ENCODE measurements around the gene TMEM176A.
"Not testable (repeated sequence)": the region's sequence is repeated elsewhere in the genome, so short reads cannot be mapped to it uniquely, and the experiment has no call there.

The TMEM176A gene

GRCh38 chr7:150800581-150801241, at the start of gene TMEM176A:
Gene TMEM176A (plus strand): TSS chr7:150800769. CDS start chr7:150801551, 782 bp downstream.
- TF ChIP-seq ZNF274 (IDR thresholded peaks at IDR 0.05; ENCODE audit: low read depth, low read length) = no peak
- H3K4me3 ChIP-seq (ENCODE audit: low read length) = no peak within 1 kb of the TSS

- TF ChIP-seq ZNF274 (IDR thresholded peaks at IDR 0.05; ENCODE audit: low read depth, low read length) = no peak
- H3K4me3 ChIP-seq (ENCODE audit: low read length) = no peak overlapping the region
Observed at GRCh38 chr7:150751702-150752101, 48.9 kb upstream of the TMEM176A start.

- no peak overlapping the region for H3K4me3 ChIP-seq (ENCODE audit: low read length)
- TF ChIP-seq ZNF274 (IDR thresholded peaks at IDR 0.05; ENCODE audit: low read depth, low read length) = no peak
Observed at GRCh38 chr7:150753239-150753638, 47.3 kb upstream of the TMEM176A start.

- H3K4me3 ChIP-seq (ENCODE audit: low read length) = no peak overlapping the region
- no peak for TF ChIP-seq ZNF274 (IDR thresholded peaks at IDR 0.05; ENCODE audit: low read depth, low read length)
Observed at GRCh38 chr7:150753826-150754603, 46.6 kb upstream of the TMEM176A start.

- H3K4me3 ChIP-seq (ENCODE audit: low read length) = no peak overlapping the region
- TF ChIP-seq ZNF274 (IDR thresholded peaks at IDR 0.05; ENCODE audit: low read depth, low read length) = no peak
Observed at GRCh38 chr7:150754951-150755350, 45.6 kb upstream of the TMEM176A start.

GRCh38 chr7:150755473-150756099, 45.0 kb upstream of the TMEM176A start:
- H3K4me3 ChIP-seq (ENCODE audit: low read length) = no peak overlapping the region

GRCh38 chr7:150756166-150756565, 44.4 kb upstream of the TMEM176A start:
- H3K4me3 ChIP-seq (ENCODE audit: low read length) = no peak overlapping the region
- no peak for TF ChIP-seq ZNF274 (IDR thresholded peaks at IDR 0.05; ENCODE audit: low read depth, low read length)

More at GRCh38 chr7:150755473-150756099, 45.0 kb upstream of the TMEM176A start:
- no peak for TF ChIP-seq ZNF274 (IDR thresholded peaks at IDR 0.05; ENCODE audit: low read depth, low read length)

- H3K4me3 ChIP-seq (ENCODE audit: low read length) = no peak overlapping the region
- TF ChIP-seq ZNF274 (IDR thresholded peaks at IDR 0.05; ENCODE audit: low read depth, low read length) = no peak
Observed at GRCh38 chr7:150756858-150757257, 43.7 kb upstream of the TMEM176A start.

- H3K4me3 ChIP-seq (ENCODE audit: low read length) = no peak overlapping the region
- no peak for TF ChIP-seq ZNF274 (IDR thresholded peaks at IDR 0.05; ENCODE audit: low read depth, low read length)
Observed at GRCh38 chr7:150759479-150759878, 41.1 kb upstream of the TMEM176A start.

- no peak for TF ChIP-seq ZNF274 (IDR thresholded peaks at IDR 0.05; ENCODE audit: low read depth, low read length)
- H3K4me3 ChIP-seq (ENCODE audit: low read length) = no peak overlapping the region
Observed at GRCh38 chr7:150766334-150766709, 34.2 kb upstream of the TMEM176A start.

GRCh38 chr7:150769768-150770167, 30.8 kb upstream of the TMEM176A start:
- no peak for TF ChIP-seq ZNF274 (IDR thresholded peaks at IDR 0.05; ENCODE audit: low read depth, low read length)
- H3K4me3 ChIP-seq (ENCODE audit: low read length) = no peak overlapping the region

GRCh38 chr7:150774131-150774530, 26.4 kb upstream of the TMEM176A start:
- H3K4me3 ChIP-seq (ENCODE audit: low read length) = not testable (repeated sequence)

GRCh38 chr7:150778014-150778737, 22.4 kb upstream of the TMEM176A start:
- H3K4me3 ChIP-seq (ENCODE audit: low read length) = no peak overlapping the region
- TF ChIP-seq ZNF274 (IDR thresholded peaks at IDR 0.05; ENCODE audit: low read depth, low read length) = no peak

GRCh38 chr7:150778738-150779301, 21.7 kb upstream of the TMEM176A start:
- H3K4me3 ChIP-seq (ENCODE audit: low read length) = no peak overlapping the region
- no peak for TF ChIP-seq ZNF274 (IDR thresholded peaks at IDR 0.05; ENCODE audit: low read depth, low read length)

Data from GM08714 (cell line).